ENCODE measurements around the gene JHY.

Gene JHY

GRCh38 chr11:122883646-122883979 is 1.1 kb downstream of the JHY start:
- H3K4me1 ChIP-seq (ENCODE audit: insufficient read depth, low read length, poor library complexity, severe bottlenecking), result peaks cover 25% of the 10 kb centered on the region
- TF ChIP-seq EZH2phosphoT487 (IDR thresholded peaks at IDR 0.05; ENCODE audit: borderline replicate concordance) (no peak), CTCF (conservative IDR thresholded peaks at IDR 0.05; ENCODE audit: low read length) (no peak)
- no peaks in the 10 kb centered on the region for H4K20me1 ChIP-seq (ENCODE audit: insufficient read depth, low read length, poor library complexity, severe bottlenecking)
- H3K4me3 ChIP-seq (ENCODE audit: low read length, poor library complexity, severe bottlenecking), result peak overlapping the region; percentile 79
- H3K79me2 ChIP-seq (ENCODE audit: insufficient read depth, low read length), result no peaks in the 10 kb centered on the region
- no peaks in the 10 kb centered on the region for H3K9me2 ChIP-seq (replicated peaks; ENCODE audit: low read depth, low read length)
- no peaks in the 10 kb centered on the region for H3K27me3 ChIP-seq (ENCODE audit: insufficient read depth, low read length, poor library complexity, severe bottlenecking)
- peak overlapping the region; percentile 93 for H2AFZ ChIP-seq (ENCODE audit: low read length)
- peak overlapping the region; percentile 61 for H3K4me2 ChIP-seq (ENCODE audit: low read depth, low read length, poor library complexity, severe bottlenecking)
- H3K9ac ChIP-seq (ENCODE audit: low read depth, low read length, poor library complexity, severe bottlenecking), result peak overlapping the region; percentile 85
- no peaks in the 10 kb centered on the region for H3F3A ChIP-seq (ENCODE audit: low read depth)
- no peaks in the 10 kb centered on the region for H3K9me3 ChIP-seq (ENCODE audit: insufficient read depth, low read depth, low read length)
- H3K36me3 ChIP-seq (ENCODE audit: insufficient read depth, low read length), result no peaks in the 10 kb centered on the region

- Histone ChIP-seq H3K27me3 (ENCODE audit: insufficient read depth, low read length, poor library complexity, severe bottlenecking) (no peaks in the 10 kb centered on the region), H2AFZ (ENCODE audit: low read length) (no peak overlapping the region), H4K20me1 (ENCODE audit: insufficient read depth, low read length, poor library complexity, severe bottlenecking) (no peaks in the 10 kb centered on the region), H3F3A (ENCODE audit: low read depth) (no peaks in the 10 kb centered on the region), H3K4me2 (ENCODE audit: low read depth, low read length, poor library complexity, severe bottlenecking) (peak overlapping the region; percentile 43), H3K4me1 (ENCODE audit: insufficient read depth, low read length, poor library complexity, severe bottlenecking) (peaks cover 34% of the 10 kb centered on the region), H3K9me3 (ENCODE audit: insufficient read depth, low read depth, low read length) (no peaks in the 10 kb centered on the region), H3K79me2 (ENCODE audit: insufficient read depth, low read length) (no peaks in the 10 kb centered on the region), H3K36me3 (ENCODE audit: insufficient read depth, low read length) (no peaks in the 10 kb centered on the region), H3K9me2 (replicated peaks; ENCODE audit: low read depth, low read length) (no peaks in the 10 kb centered on the region), H3K4me3 (ENCODE audit: low read length, poor library complexity, severe bottlenecking) (no peak overlapping the region), H3K9ac (ENCODE audit: low read depth, low read length, poor library complexity, severe bottlenecking) (no peak overlapping the region)
- no peak for TF ChIP-seq CTCF (conservative IDR thresholded peaks at IDR 0.05; ENCODE audit: low read length)
- no peak for TF ChIP-seq EZH2phosphoT487 (IDR thresholded peaks at IDR 0.05; ENCODE audit: borderline replicate concordance)
These were observed 5.6 kb downstream of the JHY start for GRCh38 chr11:122888162-122888561.

GRCh38 chr11:122893131-122893530 is 10.6 kb downstream of the JHY start:
- Histone ChIP-seq H3K9ac (ENCODE audit: low read depth, low read length, poor library complexity, severe bottlenecking) (no peak overlapping the region), H3K4me1 (ENCODE audit: insufficient read depth, low read length, poor library complexity, severe bottlenecking) (peaks cover 22% of the 10 kb centered on the region), H4K20me1 (ENCODE audit: insufficient read depth, low read length, poor library complexity, severe bottlenecking) (no peaks in the 10 kb centered on the region), H3K27me3 (ENCODE audit: insufficient read depth, low read length, poor library complexity, severe bottlenecking) (no peaks in the 10 kb centered on the region), H3K36me3 (ENCODE audit: insufficient read depth, low read length) (no peaks in the 10 kb centered on the region), H3K9me3 (ENCODE audit: insufficient read depth, low read depth, low read length) (no peaks in the 10 kb centered on the region), H2AFZ (ENCODE audit: low read length) (no peak overlapping the region), H3K4me2 (ENCODE audit: low read depth, low read length, poor library complexity, severe bottlenecking) (no peak overlapping the region), H3K79me2 (ENCODE audit: insufficient read depth, low read length) (no peaks in the 10 kb centered on the region), H3K4me3 (ENCODE audit: low read length, poor library complexity, severe bottlenecking) (no peak overlapping the region), H3F3A (ENCODE audit: low read depth) (no peaks in the 10 kb centered on the region), H3K9me2 (replicated peaks; ENCODE audit: low read depth, low read length) (no peaks in the 10 kb centered on the region)
- TF ChIP-seq EZH2phosphoT487 (IDR thresholded peaks at IDR 0.05; ENCODE audit: borderline replicate concordance) (no peak), CTCF (conservative IDR thresholded peaks at IDR 0.05; ENCODE audit: low read length) (no peak)
